Breast epithelium (tissue), 3 donors: ENCODE measurements around the gene RPIA.

ENCODE experiments used
- CTCF ChIP-seq, 3 donors: fragments of 450-650 bp; IDR thresholded peaks; one replicate each; pipeline ENCODE4 v1.5.1; 2016 to 2017; ENCODE audit warnings: antibody characterized with exemption in 3 of 3, mild to moderate bottlenecking in 3 of 3, moderate library complexity in 3 of 3
- POLR2AphosphoS5 ChIP-seq, 3 donors: sonication (generic); formaldehyde crosslinking; IDR thresholded peaks; one replicate each; pipeline ENCODE4 v1.6.1; 2017; ENCODE audit warnings: antibody characterized with exemption in 3 of 3

- TF ChIP-seq CTCF (IDR thresholded peaks at IDR 0.05) (no peak), POLR2AphosphoS5 (IDR thresholded peaks at IDR 0.05) (no peak)
Measured at GRCh38 chr2:88651646-88652045, 39.8 kb upstream of the RPIA start.
